ENCODE measurements around the gene YIPF7. TPM values are rescaled to one million over a fixed set of nuclear protein-coding genes. Genes with fewer than 3 reads are reported as not detected.

Gene YIPF7
- polyA plus RNA-seq, 3 donors: not detected

DNA sequence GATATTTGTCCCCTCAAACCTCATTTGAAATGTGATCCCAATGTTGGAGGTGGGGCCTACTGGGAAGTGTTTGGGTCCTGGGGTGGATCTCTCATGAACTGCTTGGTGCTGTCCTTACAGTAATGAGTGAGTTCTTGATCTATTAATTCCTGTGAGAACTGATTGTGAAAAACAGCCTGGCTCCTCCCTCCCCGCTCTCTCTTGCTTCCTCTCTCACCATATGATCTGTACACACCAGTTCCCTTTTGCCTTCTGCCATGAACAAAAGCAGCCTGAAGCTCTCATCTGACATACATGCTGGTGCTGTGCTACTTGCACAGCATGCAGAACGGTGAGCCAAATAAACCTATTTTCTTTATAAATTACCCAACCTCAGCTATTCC lies 11.2 kb upstream of the YIPF7 start:
- intact Hi-C loops (cut with micrococcal nuclease): no loop called here
- H3K27ac ChIP-seq (ENCODE audit: low read depth in 1 of 2, low read length in 2 of 2): no peak overlapping the region
- no peaks in the 10 kb centered on the region for H4K20me1 ChIP-seq (ENCODE audit: insufficient read depth, low read length)
- H2AFZ ChIP-seq (ENCODE audit: insufficient read depth, low read depth, low read length, poor library complexity, severe bottlenecking): peak overlapping the region; percentile 45
- no peaks in the 10 kb centered on the region for H3K9me3 ChIP-seq (replicated peaks in 1 of 2; ENCODE audit: control insufficient read depth in 1 of 2, insufficient read depth in 1 of 2, low read length in 2 of 2)
- no peak for TF ChIP-seq CTCF (IDR thresholded peaks at IDR 0.05)
- H3K4me1 ChIP-seq (ENCODE audit: control insufficient read depth in 1 of 2, insufficient read depth in 2 of 2, low read length in 2 of 2): no peaks in the 10 kb centered on the region
- peak; percentile 2 to 6 (median 4) for DNase-seq
- no peaks in the 10 kb centered on the region for H3K27me3 ChIP-seq (ENCODE audit: control insufficient read depth in 2 of 2, insufficient read depth in 2 of 2, low read length in 2 of 2)
- Mint-ChIP-seq H3K27me3 (ENCODE audit: low read depth in 3 of 3) (peaks cover 0 to 2% (median 2%) of the 10 kb centered on the region in 3 donors), H3K27ac (peak overlapping the region in 2 of 7 donors; percentile 16 to 60), H3K4me1 (peaks cover 11% of the 10 kb centered on the region), H3K4me3 (peak overlapping the region in 1 of 2 donors; percentile 14), H3K36me3 (no peaks in the 10 kb centered on the region), H3K9me3 (peaks cover 0 to 4% (median 0%) of the 10 kb centered on the region in 7 donors)
- 0% methylated on average over 1 of the region's 2 CpGs for WGBS (ENCODE audit: insufficient coverage)
- H3K4me2 ChIP-seq (replicated peaks; ENCODE audit: extremely low read depth, low read length, poor library complexity, severe bottlenecking): no peak overlapping the region
- no peaks in the 10 kb centered on the region for H3K36me3 ChIP-seq (replicated peaks in 1 of 2; ENCODE audit: control insufficient read depth in 1 of 2, insufficient read depth in 2 of 2, low read length in 2 of 2)
- no peak overlapping the region for H3K9ac ChIP-seq (ENCODE audit: insufficient read depth, low read length, poor library complexity, severe bottlenecking)
- no peak overlapping the region for H3K4me3 ChIP-seq (replicated peaks in 1 of 3; ENCODE audit: low read depth in 2 of 3, low read length in 3 of 3)
- no peaks in the 10 kb centered on the region for H3K79me2 ChIP-seq (ENCODE audit: insufficient read depth, low read length)

- H3K36me3 Mint-ChIP-seq: no peaks in the 10 kb centered on the region
- H3K4me3 ChIP-seq (replicated peaks in 1 of 3; ENCODE audit: low read depth in 2 of 3, low read length in 3 of 3): no peak overlapping the region
- intact Hi-C loops (cut with micrococcal nuclease): no loop called here
- H3K27me3 Mint-ChIP-seq (ENCODE audit: low read depth in 3 of 3): peaks cover 0 to 2% (median 2%) of the 10 kb centered on the region in 3 donors
- peak overlapping the region; percentile 45 for H2AFZ ChIP-seq (ENCODE audit: insufficient read depth, low read depth, low read length, poor library complexity, severe bottlenecking)
- no peaks in the 10 kb centered on the region for H3K9me3 ChIP-seq (replicated peaks in 1 of 2; ENCODE audit: control insufficient read depth in 1 of 2, insufficient read depth in 1 of 2, low read length in 2 of 2)
- H3K27ac ChIP-seq (ENCODE audit: low read depth in 1 of 2, low read length in 2 of 2): no peak overlapping the region
- H3K9me3 Mint-ChIP-seq: peaks cover 0 to 4% (median 0%) of the 10 kb centered on the region in 7 donors
- H3K4me3 Mint-ChIP-seq: no peak overlapping the region
- no peaks in the 10 kb centered on the region for H3K36me3 ChIP-seq (replicated peaks in 1 of 2; ENCODE audit: control insufficient read depth in 1 of 2, insufficient read depth in 2 of 2, low read length in 2 of 2)
- peaks cover 11% of the 10 kb centered on the region for H3K4me1 Mint-ChIP-seq
- no peak overlapping the region for H3K4me2 ChIP-seq (replicated peaks; ENCODE audit: extremely low read depth, low read length, poor library complexity, severe bottlenecking)
- H3K79me2 ChIP-seq (ENCODE audit: insufficient read depth, low read length): no peaks in the 10 kb centered on the region
- no peaks in the 10 kb centered on the region for H3K4me1 ChIP-seq (ENCODE audit: control insufficient read depth in 1 of 2, insufficient read depth in 2 of 2, low read length in 2 of 2)
- H3K27ac Mint-ChIP-seq: no peak overlapping the region
- no peak for TF ChIP-seq CTCF (IDR thresholded peaks at IDR 0.05)
- no CpG with 5 or more reads among the region's 1 CpG for WGBS (ENCODE audit: insufficient coverage)
- no peak overlapping the region for H3K9ac ChIP-seq (ENCODE audit: insufficient read depth, low read length, poor library complexity, severe bottlenecking)
- DNase-seq: no peak
- no peaks in the 10 kb centered on the region for H4K20me1 ChIP-seq (ENCODE audit: insufficient read depth, low read length)
- H3K27me3 ChIP-seq (ENCODE audit: control insufficient read depth in 2 of 2, insufficient read depth in 2 of 2, low read length in 2 of 2): no peaks in the 10 kb centered on the region
Measured at GRCh38 chr4:44661940-44662622, 10.7 kb upstream of the YIPF7 start.
